Measurements from ENCODE around the gene SOSTDC1. TPM values are rescaled to one million over a fixed set of nuclear protein-coding genes. Genes with fewer than 3 reads are reported as not detected.

SOSTDC1 gene
- total RNA-seq, 1 donor from 2014 or later, result 5.4 TPM

DNA sequence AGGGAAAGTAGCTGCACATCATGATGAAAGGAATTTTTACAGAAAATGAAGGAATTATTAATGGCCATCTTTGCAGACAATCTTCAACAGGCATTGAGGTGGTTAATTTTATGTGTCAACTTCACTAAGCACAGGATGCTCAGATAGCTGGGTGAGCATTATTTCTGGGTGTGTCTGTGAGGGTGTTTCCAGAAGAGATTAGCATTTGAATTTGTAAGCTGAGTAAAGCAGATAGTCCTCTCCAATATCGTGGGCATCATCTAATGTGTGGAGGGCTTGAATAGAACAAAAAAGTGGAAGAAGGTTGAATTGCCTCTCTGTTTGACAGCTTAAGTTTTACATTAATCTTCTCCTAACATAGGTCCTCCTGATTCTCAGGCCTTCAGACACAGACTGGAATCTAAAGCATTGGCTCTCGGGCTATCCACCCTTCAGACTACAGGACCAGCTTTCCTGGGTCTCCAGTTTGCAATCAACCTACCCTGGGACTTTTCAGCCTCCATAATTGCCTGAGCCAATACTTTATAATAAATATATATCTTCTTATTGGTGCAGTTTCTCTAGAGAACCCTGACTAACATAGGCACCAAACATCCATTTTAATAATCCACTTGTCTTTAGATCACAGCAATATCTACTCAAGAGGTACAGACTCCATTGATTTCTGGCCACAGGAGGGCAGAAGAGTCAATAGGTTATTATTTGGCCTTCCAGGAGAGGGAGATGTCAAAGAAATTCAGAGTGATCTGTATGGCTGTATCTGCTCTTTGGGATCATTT, 33.7 kb downstream of the SOSTDC1 start:
- Mint-ChIP-seq H3K27ac (no peak overlapping the region), H3K27me3 (no peaks in the 10 kb centered on the region)

DNA sequence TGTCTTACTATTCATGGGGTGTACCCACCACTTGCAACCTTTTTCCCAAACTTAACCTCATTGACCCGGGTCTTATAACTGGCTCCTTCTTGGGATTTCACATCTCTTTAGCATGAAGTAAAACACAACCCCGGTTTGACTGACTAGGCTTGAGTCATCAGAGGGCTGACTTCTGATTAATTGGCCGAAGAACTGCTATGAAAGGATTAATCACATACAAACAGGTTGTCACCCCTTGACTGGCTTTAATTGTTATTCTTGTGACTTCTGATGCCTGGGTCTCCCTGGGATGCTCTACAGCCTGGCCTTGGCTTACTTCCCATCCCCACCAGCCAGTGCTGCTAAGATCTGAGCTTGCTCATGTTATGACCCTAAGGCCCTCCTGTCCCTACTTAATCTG, 35.4 kb downstream of the SOSTDC1 start:
- no peaks in the 10 kb centered on the region for H3K27me3 Mint-ChIP-seq
- no peak overlapping the region for H3K27ac Mint-ChIP-seq
- no peaks in the 10 kb centered on the region for H3K36me3 Mint-ChIP-seq
- no peak for DNase-seq (ENCODE audit: extremely low spot score, unreplicated experiment)
- peaks cover 6% of the 10 kb centered on the region for H3K4me1 Mint-ChIP-seq (ENCODE audit: unreplicated experiment)
- no peaks in the 10 kb centered on the region for H3K9me3 Mint-ChIP-seq
- H3K4me3 Mint-ChIP-seq, result no peak overlapping the region
- TF ChIP-seq, protein P1, sequence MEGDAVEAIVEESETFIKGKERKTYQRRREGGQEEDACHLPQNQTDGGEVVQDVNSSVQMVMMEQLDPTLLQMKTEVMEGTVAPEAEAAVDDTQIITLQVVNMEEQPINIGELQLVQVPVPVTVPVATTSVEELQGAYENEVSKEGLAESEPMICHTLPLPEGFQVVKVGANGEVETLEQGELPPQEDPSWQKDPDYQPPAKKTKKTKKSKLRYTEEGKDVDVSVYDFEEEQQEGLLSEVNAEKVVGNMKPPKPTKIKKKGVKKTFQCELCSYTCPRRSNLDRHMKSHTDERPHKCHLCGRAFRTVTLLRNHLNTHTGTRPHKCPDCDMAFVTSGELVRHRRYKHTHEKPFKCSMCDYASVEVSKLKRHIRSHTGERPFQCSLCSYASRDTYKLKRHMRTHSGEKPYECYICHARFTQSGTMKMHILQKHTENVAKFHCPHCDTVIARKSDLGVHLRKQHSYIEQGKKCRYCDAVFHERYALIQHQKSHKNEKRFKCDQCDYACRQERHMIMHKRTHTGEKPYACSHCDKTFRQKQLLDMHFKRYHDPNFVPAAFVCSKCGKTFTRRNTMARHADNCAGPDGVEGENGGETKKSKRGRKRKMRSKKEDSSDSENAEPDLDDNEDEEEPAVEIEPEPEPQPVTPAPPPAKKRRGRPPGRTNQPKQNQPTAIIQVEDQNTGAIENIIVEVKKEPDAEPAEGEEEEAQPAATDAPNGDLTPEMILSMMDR (conservative IDR thresholded peaks at IDR 0.05), result no peak

More for the DNA sequence above, 33.7 kb downstream of the SOSTDC1 start:
- peaks cover 6% of the 10 kb centered on the region for H3K4me1 Mint-ChIP-seq (ENCODE audit: unreplicated experiment)
- no peak overlapping the region for H3K4me3 Mint-ChIP-seq
- no peak for DNase-seq (ENCODE audit: extremely low spot score, unreplicated experiment)
- TF ChIP-seq, protein P1 (conservative IDR thresholded peaks at IDR 0.05), result peak; percentile 70
- no peaks in the 10 kb centered on the region for H3K36me3 Mint-ChIP-seq
- no peaks in the 10 kb centered on the region for H3K9me3 Mint-ChIP-seq

DNA sequence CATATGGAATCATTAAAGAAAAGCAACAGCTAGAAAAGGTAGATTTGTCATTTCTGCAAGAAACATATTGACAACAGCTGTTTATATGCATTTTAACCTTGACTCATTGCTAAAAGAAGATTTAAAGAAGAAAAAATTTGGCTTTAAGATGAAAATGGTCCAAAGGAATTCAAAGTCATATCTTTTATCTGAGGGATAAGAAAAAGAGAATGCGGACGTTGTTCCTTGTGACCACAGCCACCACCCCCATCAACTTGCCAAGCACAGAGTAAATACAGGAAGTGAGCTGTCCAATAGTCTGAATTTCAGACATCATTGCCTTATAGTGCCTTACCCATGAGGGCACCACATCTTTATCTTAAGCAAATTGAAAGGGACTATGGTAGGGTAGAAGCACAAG, 36.9 kb downstream of the SOSTDC1 start:
- Mint-ChIP-seq H3K27ac (no peak overlapping the region), H3K9me3 (no peaks in the 10 kb centered on the region), H3K4me1 (ENCODE audit: unreplicated experiment) (peaks cover 6% of the 10 kb centered on the region), H3K27me3 (no peaks in the 10 kb centered on the region), H3K4me3 (no peak overlapping the region), H3K36me3 (no peaks in the 10 kb centered on the region)
- TF ChIP-seq, protein P1 (conservative IDR thresholded peaks at IDR 0.05), result no peak
- no peak for DNase-seq (ENCODE audit: extremely low spot score, unreplicated experiment)

DNA sequence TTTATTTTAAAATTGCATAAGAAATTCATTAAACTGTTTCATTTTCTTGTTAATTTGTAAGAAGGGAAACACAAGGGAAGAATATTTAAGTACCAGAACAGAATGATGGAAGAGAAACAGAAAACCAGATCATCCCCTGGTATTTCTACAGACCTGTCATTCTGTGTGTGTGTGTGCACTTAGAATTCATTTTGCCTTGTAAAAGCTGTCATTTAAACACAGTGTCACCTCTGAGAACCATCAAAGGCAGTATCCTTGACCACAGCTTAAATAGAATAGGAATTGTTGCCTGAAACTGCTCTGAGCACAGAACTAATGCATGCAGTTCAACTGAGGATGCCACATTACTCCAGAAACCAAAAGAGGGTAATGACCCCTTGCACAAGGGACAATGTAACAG, 37.4 kb downstream of the SOSTDC1 start:
- peaks cover 6% of the 10 kb centered on the region for H3K4me1 Mint-ChIP-seq (ENCODE audit: unreplicated experiment)
- H3K27me3 Mint-ChIP-seq, result no peaks in the 10 kb centered on the region
- no peaks in the 10 kb centered on the region for H3K9me3 Mint-ChIP-seq
- no peaks in the 10 kb centered on the region for H3K36me3 Mint-ChIP-seq
- DNase-seq (ENCODE audit: extremely low spot score, unreplicated experiment), result no peak
- H3K4me3 Mint-ChIP-seq, result no peak overlapping the region
- TF ChIP-seq, protein P1 (conservative IDR thresholded peaks at IDR 0.05), result no peak
- H3K27ac Mint-ChIP-seq, result no peak overlapping the region

DNA sequence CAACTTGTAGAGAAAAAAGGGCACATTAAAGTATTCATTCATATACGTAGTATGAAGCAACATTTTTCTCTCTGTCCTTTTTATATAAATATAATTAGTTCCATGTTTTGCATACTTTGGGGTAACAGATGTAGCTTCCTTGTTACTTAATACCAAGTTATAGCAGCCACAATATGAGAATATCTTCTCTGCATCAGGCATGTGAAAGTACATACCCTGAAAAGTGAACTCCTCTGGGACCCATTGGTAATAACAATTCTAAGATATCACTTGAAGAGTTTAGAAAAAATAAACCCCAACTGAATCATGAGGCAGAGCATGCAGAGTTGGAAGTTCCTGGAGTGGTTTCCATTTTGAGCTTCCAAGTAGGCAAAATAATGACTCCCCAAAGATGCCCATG, 41.8 kb downstream of the SOSTDC1 start:
- peaks cover 20% of the 10 kb centered on the region for H3K4me1 Mint-ChIP-seq (ENCODE audit: unreplicated experiment)
- peaks cover 4% of the 10 kb centered on the region for H3K9me3 Mint-ChIP-seq
- peaks cover 3% of the 10 kb centered on the region for H3K36me3 Mint-ChIP-seq
- no peaks in the 10 kb centered on the region for H3K27me3 Mint-ChIP-seq
- TF ChIP-seq, protein P1 (conservative IDR thresholded peaks at IDR 0.05), result no peak
- H3K27ac Mint-ChIP-seq, result no peak overlapping the region
- H3K4me3 Mint-ChIP-seq, result no peak overlapping the region
- no peak for DNase-seq (ENCODE audit: extremely low spot score, unreplicated experiment)

Measured in type B pancreatic cell (in vitro differentiated cells).